Hepatocyte (in vitro differentiated cells): Measurements from ENCODE around the gene LY6G6F. TPM values are rescaled to one million over a fixed set of nuclear protein-coding genes. Genes with fewer than 3 reads are reported as not detected.
A peak's percentile ranks its signal among the peaks of the same experiment; 100 is the strongest.

Experiments used
- DNase-seq: peaks from one replicate; pipeline ENCODE4 v3.0.0-alpha.2; 2016; ENCODE audit warnings: low spot score
- H2AFZ ChIP-seq: fragments of 200-600 bp; sonication (generic); 2 replicates; pipeline ENCODE4 v1.6.0; 2016; ENCODE audit warnings: antibody characterized with exemption, mild to moderate bottlenecking
- H3K27ac ChIP-seq: fragments of 200-600 bp; sonication (generic); 2 replicates; pipeline ENCODE4 v1.5.1; 2016; ENCODE audit warnings: mild to moderate bottlenecking
- H3K27me3 ChIP-seq: fragments of 200-600 bp; sonication (generic); 2 replicates; pipeline ENCODE4 v1.6.1; 2016
- H3K36me3 ChIP-seq: fragments of 200-600 bp; sonication (generic); replicated peaks from 2 replicates; pipeline ENCODE4 v1.5.1; 2016; ENCODE audit warnings: low read depth; ENCODE audit not compliant: insufficient read depth
- H3K4me1 ChIP-seq: fragments of 200-600 bp; sonication (generic); 2 replicates; pipeline ENCODE4 v1.5.1; 2016; ENCODE audit warnings: mild to moderate bottlenecking, moderate library complexity; ENCODE audit not compliant: insufficient read depth
- H3K4me2 ChIP-seq: fragments of 200-600 bp; sonication (generic); 2 replicates; pipeline ENCODE4 v1.6.0; 2016
- H3K4me3 ChIP-seq: fragments of 200-600 bp; sonication (generic); 2 replicates; pipeline ENCODE4 v1.5.1; 2016; ENCODE audit warnings: mild to moderate bottlenecking
- H3K79me2 ChIP-seq: fragments of 200-600 bp; sonication (generic); 2 replicates; pipeline ENCODE4 v1.6.0; 2017; ENCODE audit warnings: mild to moderate bottlenecking
- H3K9me2 ChIP-seq: fragments of 200-600 bp; sonication (generic); replicated peaks from 2 replicates; pipeline ENCODE4 v1.6.0; 2017; ENCODE audit warnings: mild to moderate bottlenecking; ENCODE audit not compliant: insufficient read depth
- H3K9me3 ChIP-seq: fragments of 200-600 bp; sonication (generic); 2 replicates; pipeline ENCODE4 v1.5.1; 2016; ENCODE audit warnings: low read depth, mild to moderate bottlenecking
- H4K20me1 ChIP-seq: fragments of 200-600 bp; sonication (generic); 2 replicates; pipeline ENCODE4 v1.6.0; 2016; ENCODE audit warnings: mild to moderate bottlenecking; ENCODE audit not compliant: insufficient read depth, poor library complexity, severe bottlenecking
- EZH2 ChIP-seq: fragments of 200-600 bp; sonication (generic); IDR thresholded peaks from 2 replicates; pipeline ENCODE4 v1.6.1; 2016; ENCODE audit warnings: antibody characterized with exemption, mild to moderate bottlenecking, borderline replicate concordance
- EZH2phosphoT487 ChIP-seq: fragments of 200-600 bp; sonication (generic); IDR thresholded peaks from one replicate; pipeline ENCODE4 v1.6.1; 2018; ENCODE audit warnings: antibody characterized with exemption, mild to moderate bottlenecking, low read depth, moderate library complexity; ENCODE audit not compliant: unreplicated experiment, severe bottlenecking
- WGBS: methylation state at CpG from one replicate; pipeline ENCODE4 v1.1.6; 2016; ENCODE audit warnings: low lambda C conversion rate; ENCODE audit errors: missing lambda C conversion rate; 5-methylcytosine and 5-hydroxymethylcytosine counted together
- polyA plus RNA-seq: library from polyadenylated mRNA; unstranded; fragments of >200 nt; fragmentation: Nextera tagmentation; extraction: Ambion mirVana; gene quantifications from 2 replicates; pipeline ENCODE4 v1.2.1, GENCODE V29; 2016
- total RNA-seq: library from RNA; depleted of rRNA; stranded (reverse); fragments of >200 nt; gene quantifications from 2 replicates; pipeline ENCODE4 v1.2.3, GENCODE V29; 2014
- TF ChIP-seq, protein P1 (sequence below): fragments of 200-600 bp; sonication (generic); IDR thresholded peaks from 2 replicates; pipeline ENCODE4 v1.5.1; 2016; ENCODE audit warnings: antibody characterized with exemption, mild to moderate bottlenecking; ENCODE audit not compliant: poor library complexity

Gene LY6G6F
- total and polyA plus RNA-seq, 2 experiments from 2014 or later: not detected

DNA sequence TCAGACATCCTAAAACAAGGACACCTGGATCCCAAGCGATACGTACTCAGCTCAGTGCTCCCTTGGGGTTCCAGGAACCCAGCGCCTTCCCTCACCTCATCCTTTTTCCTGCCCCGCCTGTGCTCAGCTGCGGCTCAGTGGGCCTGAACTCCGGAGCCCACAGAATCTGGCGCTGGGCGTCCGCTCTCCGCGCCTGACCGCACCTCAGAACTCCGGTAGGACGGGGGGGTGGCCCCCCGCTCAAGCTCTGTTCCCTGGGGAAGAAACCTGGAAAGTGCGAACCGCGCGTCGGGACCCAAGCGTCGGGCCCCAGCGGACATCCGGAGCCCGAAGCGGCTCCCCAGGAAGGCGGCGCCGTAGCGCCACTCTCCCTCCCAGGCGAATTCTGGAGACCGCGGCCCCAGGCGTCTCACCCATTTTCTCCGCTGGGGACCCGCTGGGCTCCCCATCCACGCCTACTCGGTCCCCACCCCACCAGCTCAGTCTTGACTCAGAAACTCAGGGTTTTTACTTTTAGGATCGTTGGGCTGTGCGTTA is 25.5 kb upstream of the LY6G6F start:
- Histone ChIP-seq H3K9me3 (no peaks in the 10 kb centered on the region), H3K4me2 (peak overlapping the region; percentile 96), H3K27ac (peak overlapping the region; percentile 84), H3K4me1 (peaks cover 5% of the 10 kb centered on the region), H2AFZ (peak overlapping the region; percentile 83), H3K9me2 (no peaks in the 10 kb centered on the region), H3K79me2 (no peaks in the 10 kb centered on the region), H4K20me1 (no peaks in the 10 kb centered on the region), H3K4me3 (peak overlapping the region; percentile 39), H3K27me3 (no peaks in the 10 kb centered on the region), H3K36me3 (no peaks in the 10 kb centered on the region)
- TF ChIP-seq EZH2 (no peak), EZH2phosphoT487 (no peak)
- TF ChIP-seq, protein P1, sequence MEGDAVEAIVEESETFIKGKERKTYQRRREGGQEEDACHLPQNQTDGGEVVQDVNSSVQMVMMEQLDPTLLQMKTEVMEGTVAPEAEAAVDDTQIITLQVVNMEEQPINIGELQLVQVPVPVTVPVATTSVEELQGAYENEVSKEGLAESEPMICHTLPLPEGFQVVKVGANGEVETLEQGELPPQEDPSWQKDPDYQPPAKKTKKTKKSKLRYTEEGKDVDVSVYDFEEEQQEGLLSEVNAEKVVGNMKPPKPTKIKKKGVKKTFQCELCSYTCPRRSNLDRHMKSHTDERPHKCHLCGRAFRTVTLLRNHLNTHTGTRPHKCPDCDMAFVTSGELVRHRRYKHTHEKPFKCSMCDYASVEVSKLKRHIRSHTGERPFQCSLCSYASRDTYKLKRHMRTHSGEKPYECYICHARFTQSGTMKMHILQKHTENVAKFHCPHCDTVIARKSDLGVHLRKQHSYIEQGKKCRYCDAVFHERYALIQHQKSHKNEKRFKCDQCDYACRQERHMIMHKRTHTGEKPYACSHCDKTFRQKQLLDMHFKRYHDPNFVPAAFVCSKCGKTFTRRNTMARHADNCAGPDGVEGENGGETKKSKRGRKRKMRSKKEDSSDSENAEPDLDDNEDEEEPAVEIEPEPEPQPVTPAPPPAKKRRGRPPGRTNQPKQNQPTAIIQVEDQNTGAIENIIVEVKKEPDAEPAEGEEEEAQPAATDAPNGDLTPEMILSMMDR: peak; percentile 8
- DNase-seq: peak; percentile 68
- 2% methylated on average over 34 of the region's 40 CpGs for WGBS

DNA sequence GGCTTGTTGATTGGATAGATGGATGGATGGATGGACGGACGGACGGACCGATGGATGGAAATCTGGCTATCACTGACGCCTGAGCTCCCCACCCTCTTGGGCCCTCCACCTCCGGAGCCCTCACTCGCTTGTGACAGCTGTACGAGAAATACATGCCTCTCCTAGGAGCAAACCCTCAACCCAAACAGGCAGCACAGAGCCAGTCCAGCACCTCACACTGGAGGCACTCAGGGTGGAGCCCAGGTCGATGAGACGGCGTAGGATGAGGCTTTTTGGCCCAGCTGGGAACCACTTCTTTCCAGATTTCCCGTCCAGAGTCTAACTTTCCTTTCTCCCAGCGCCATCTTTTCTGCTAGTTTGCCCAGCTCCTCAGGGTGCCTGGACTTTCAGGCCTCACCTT is 23.1 kb upstream of the LY6G6F start:
- WGBS: 72% methylated on average over 13 of the region's 13 CpGs
- H3K27me3 ChIP-seq: no peaks in the 10 kb centered on the region
- H2AFZ ChIP-seq: peak overlapping the region; percentile 32
- no peaks in the 10 kb centered on the region for H3K36me3 ChIP-seq
- TF ChIP-seq, protein P1: no peak
- TF ChIP-seq EZH2 (no peak), EZH2phosphoT487 (no peak)
- DNase-seq: no peak
- H3K9me2 ChIP-seq: no peaks in the 10 kb centered on the region
- no peaks in the 10 kb centered on the region for H3K9me3 ChIP-seq
- peaks cover 5% of the 10 kb centered on the region for H3K4me1 ChIP-seq
- peak overlapping the region; percentile 86 for H3K4me2 ChIP-seq
- H3K27ac ChIP-seq: peak overlapping the region; percentile 36
- no peaks in the 10 kb centered on the region for H4K20me1 ChIP-seq
- H3K4me3 ChIP-seq: peak overlapping the region; percentile 12
- H3K79me2 ChIP-seq: no peaks in the 10 kb centered on the region

DNA sequence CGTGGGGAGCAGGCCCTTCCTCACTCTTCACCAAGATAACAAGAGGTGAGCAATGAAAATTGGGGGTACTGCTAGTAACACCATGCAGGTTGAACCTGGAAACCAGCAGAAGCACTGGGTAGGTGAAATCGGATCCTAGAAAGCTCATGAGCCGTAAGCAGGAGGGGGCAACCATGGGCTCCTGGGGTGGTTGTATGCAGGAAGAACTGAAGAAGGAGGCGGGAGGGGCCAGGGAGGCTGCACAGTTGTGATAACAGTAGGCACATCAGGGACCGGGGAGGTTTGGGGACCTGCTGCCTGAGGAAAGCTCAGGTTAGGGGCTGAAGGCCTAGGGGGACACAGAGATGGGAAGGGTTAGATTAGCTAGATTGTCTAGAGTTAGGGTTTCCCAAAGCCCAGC is 20.2 kb upstream of the LY6G6F start:
- Histone ChIP-seq H2AFZ (no peak overlapping the region), H3K4me3 (no peak overlapping the region), H3K9me3 (no peaks in the 10 kb centered on the region), H3K36me3 (no peaks in the 10 kb centered on the region), H4K20me1 (no peaks in the 10 kb centered on the region), H3K4me1 (peaks cover 10% of the 10 kb centered on the region), H3K27ac (no peak overlapping the region), H3K27me3 (no peaks in the 10 kb centered on the region), H3K79me2 (no peaks in the 10 kb centered on the region), H3K9me2 (no peaks in the 10 kb centered on the region), H3K4me2 (no peak overlapping the region)
- WGBS: 89% methylated on average over 5 of the region's 5 CpGs
- no peak for DNase-seq
- TF ChIP-seq, protein P1: no peak
- TF ChIP-seq EZH2 (no peak), EZH2phosphoT487 (no peak)

DNA sequence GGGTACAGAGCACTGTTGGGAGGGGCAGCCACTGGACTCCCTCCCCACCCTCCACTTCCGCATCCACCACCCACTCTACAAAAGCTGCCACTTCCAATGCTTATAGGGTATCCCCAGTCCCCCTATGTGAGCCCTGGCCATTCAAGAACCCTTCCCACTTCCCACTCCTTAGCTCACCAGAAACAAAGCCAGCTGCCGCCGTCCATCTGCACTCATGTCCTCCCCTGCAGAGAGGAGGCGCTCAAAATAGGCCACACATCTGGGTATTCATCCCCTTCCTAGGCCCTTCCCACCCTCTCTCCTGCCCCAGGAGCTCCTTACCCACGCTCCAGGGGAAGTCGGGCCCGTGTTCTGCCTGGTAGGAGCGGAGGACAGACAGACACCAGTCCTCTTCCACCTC is 19.3 kb upstream of the LY6G6F start:
- Histone ChIP-seq H3K27ac (no peak overlapping the region), H3K4me3 (no peak overlapping the region), H3K9me2 (no peaks in the 10 kb centered on the region), H3K79me2 (no peaks in the 10 kb centered on the region), H3K27me3 (no peaks in the 10 kb centered on the region), H3K4me2 (no peak overlapping the region), H2AFZ (no peak overlapping the region), H4K20me1 (no peaks in the 10 kb centered on the region), H3K36me3 (no peaks in the 10 kb centered on the region), H3K9me3 (no peaks in the 10 kb centered on the region), H3K4me1 (peaks cover 6% of the 10 kb centered on the region)
- 92% methylated on average over 8 of the region's 8 CpGs for WGBS
- no peak for DNase-seq
- TF ChIP-seq EZH2 (no peak), EZH2phosphoT487 (no peak)
- TF ChIP-seq, protein P1: no peak
